Dendritic cell treated with granulocyte-macrophage colony-stimulating factor and Interleukin-4, amounts not matched to agents 40 ng/mL and 50 ng/mL, for 4 days (primary cell): Measurements from ENCODE around the gene PHOX2B.

Experiments used
- H3K27ac Mint-ChIP-seq: one replicate; pipeline ENCODE4 v1.8.0; 2022; ENCODE audit warnings: mild to moderate bottlenecking, mixed read lengths
- H3K27me3 Mint-ChIP-seq: one replicate; pipeline ENCODE4 v1.8.0; 2022; ENCODE audit warnings: mild to moderate bottlenecking, mixed read lengths
- H3K36me3 Mint-ChIP-seq: one replicate; pipeline ENCODE4 v1.8.0; 2022; ENCODE audit warnings: low read depth, mixed read lengths
- H3K4me1 Mint-ChIP-seq: one replicate; pipeline ENCODE4 v1.8.0; 2022; ENCODE audit warnings: low read depth, mixed read lengths
- H3K4me3 Mint-ChIP-seq: one replicate; pipeline ENCODE4 v1.8.0; 2022; ENCODE audit warnings: mild to moderate bottlenecking, moderate library complexity, mixed read lengths
- H3K9me3 Mint-ChIP-seq: one replicate; pipeline ENCODE4 v1.8.0; 2022; ENCODE audit warnings: mixed read lengths
- intact Hi-C: fragments of 100-400 bp; cut with micrococcal nuclease; formaldehyde crosslinking; loops from one replicate; pipeline ENCODE4 v1.15.0; 2022

PHOX2B gene

DNA sequence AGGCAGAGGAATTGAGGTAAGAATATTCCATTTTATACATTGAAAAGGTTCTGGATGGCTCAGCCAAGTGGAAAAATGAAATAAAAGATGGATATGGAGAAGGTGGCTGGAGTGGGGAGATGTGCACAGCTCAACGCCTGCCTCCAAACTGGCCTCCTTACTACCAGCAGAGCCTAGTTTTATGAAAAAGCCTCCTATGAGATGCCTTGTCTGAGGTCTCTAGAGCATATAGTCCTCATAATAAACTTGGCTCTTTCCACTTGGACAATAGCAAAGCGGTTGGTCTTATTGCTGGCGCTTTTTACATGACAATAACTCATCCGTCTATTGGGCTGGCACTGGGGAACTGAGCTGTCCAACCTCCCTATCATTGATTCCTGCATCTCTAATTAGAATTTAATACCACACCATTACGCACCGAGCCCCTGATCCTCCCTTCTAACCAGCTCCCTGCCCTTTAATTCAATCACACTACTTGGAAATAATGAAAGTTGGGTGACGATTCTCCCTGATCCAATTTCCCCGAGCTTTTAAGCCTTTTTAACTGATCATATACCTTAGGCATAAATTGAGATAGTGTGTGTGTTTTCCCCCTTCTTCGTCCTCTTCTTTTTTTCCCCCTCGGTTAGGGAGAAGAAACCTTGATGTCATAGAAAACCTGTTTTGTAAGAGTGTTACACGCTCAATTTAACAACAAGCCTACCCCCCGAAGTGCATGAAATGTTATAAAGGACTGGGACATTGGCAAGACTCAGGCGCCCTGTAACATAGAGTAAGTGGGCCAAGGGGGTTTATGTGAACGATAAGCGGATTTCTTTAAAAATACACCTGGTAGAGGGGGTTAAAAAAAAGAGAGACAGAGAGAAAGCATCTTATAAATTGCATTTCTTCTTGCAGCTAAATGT lies at the start of gene PHOX2B:
Gene PHOX2B (minus strand): TSS at position 155 of the 905 bp plus-strand sequence. CDS start 115 bp downstream, at position 40.
- Mint-ChIP-seq H3K4me3 (no peak within 1 kb of the TSS), H3K27me3 (peaks cover 89% of the 10 kb centered on the region), H3K36me3 (no peaks in the 10 kb centered on the region), H3K4me1 (no peaks in the 10 kb centered on the region), H3K27ac (no peak within 1 kb of the TSS), H3K9me3 (no peaks in the 10 kb centered on the region)
- intact Hi-C loops = no loop called here

DNA sequence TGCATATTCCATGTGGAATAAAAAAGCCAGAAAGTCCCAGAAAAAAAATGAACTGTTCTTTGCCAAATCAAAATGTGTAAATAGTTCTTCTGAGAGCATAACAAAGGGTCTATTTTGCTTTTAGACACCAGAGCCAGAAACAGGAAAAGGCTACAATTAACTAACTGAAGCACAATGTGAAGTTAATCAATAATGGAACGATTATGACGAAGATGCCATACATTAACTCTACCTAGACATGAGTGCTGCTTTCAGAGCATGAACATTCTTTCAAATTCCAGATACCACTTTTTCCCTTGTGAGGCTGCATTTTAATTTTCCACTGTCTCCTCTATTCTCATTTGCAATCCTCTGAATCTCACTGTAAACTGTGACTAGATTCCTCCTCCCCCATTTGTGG lies 48.7 kb upstream of the PHOX2B start:
- peaks cover under 1% of the 10 kb centered on the region for H3K4me1 Mint-ChIP-seq
- H3K27ac Mint-ChIP-seq = no peak overlapping the region
- H3K4me3 Mint-ChIP-seq = no peak overlapping the region
- no peaks in the 10 kb centered on the region for H3K36me3 Mint-ChIP-seq
- peaks cover 19% of the 10 kb centered on the region for H3K27me3 Mint-ChIP-seq
- no peaks in the 10 kb centered on the region for H3K9me3 Mint-ChIP-seq
- intact Hi-C loops = no loop called here

DNA sequence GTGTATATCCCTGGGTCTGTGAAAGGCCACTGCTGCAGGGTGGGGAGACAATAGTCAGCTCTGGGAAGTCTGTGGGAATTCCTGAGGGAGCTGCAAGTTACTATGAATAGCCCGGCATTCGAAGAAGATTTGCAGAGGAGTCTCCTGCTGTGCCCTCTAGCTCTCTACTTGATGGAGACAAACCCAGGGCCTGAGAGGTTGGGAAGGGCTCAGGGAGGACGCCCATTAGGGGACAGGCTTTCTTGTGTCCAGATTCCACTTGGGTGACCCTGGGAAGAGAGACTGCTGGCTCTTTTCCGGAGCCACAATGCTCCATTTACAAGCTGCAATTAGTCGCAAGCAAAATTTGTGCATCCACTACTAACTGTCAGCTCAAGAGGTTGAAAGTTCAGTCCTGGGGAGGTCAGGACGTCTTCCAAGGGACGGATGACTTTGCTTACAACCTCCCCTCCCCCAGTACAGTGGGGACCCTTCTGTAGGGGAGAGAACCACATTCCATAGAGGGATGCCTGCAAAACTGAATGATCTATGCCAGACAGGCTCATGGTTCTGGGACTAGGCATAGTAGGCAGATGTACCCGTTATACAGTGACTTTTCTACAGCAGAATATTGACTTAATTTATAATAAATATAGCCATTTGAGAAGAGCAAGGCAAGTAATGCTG lies 48.2 kb upstream of the PHOX2B start:
- Mint-ChIP-seq H3K4me1 (peaks cover 5% of the 10 kb centered on the region), H3K9me3 (no peaks in the 10 kb centered on the region), H3K36me3 (no peaks in the 10 kb centered on the region), H3K4me3 (no peak overlapping the region), H3K27ac (no peak overlapping the region), H3K27me3 (peaks cover 19% of the 10 kb centered on the region)
- intact Hi-C loops = no loop called here

DNA sequence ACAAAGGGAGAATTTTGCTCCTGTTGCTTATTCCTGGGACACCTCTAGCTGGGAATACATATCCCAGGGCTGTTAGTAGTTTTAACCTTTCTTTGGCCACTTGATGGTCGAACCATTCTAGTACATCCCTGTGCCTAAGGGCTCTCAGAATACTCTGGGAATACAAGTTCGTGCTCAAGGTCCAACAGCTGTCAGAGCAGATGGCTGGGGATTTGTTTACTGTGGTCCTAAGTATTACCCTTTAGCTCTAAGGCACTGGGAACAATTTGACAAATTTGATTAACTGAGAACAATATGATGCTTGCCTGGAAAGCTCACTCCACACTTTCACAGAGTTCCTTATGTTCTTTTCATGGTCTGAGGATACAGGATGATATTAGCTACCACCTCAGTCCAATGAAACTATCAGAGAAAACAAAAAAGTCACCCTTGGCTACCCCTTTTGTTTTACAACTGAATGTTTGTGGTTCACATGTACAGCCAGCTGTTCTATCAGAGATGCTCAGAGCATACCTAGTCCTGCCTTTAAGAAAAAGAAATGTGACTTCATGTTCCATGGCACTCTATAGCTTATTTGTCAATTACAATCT lies 47.4 kb upstream of the PHOX2B start:
- Mint-ChIP-seq H3K4me1 (peaks cover 5% of the 10 kb centered on the region), H3K27ac (no peak overlapping the region), H3K27me3 (peaks cover 21% of the 10 kb centered on the region), H3K36me3 (no peaks in the 10 kb centered on the region), H3K4me3 (no peak overlapping the region), H3K9me3 (no peaks in the 10 kb centered on the region)
- intact Hi-C loops = no loop called here

DNA sequence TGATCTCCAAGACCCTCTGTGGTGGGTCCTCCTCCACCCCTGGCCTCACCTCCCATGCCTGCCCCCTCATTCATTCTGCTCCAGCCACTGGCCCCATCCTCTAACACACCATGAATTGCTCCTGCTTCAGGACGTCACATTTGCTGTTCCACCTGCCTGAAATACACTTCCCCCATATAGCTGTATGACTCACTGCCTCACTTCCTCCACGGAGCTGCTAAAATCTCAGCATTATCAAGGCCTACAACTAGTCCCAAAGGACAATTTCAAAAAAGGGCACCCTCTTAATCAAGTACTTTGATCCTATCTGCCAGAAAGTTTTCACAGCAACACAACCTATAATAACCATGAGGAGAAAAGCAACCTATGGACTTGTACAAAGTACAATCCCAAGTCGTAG lies 43.6 kb upstream of the PHOX2B start:
- peaks cover 5% of the 10 kb centered on the region for H3K4me1 Mint-ChIP-seq
- peaks cover 21% of the 10 kb centered on the region for H3K27me3 Mint-ChIP-seq
- H3K4me3 Mint-ChIP-seq = no peak overlapping the region
- no peaks in the 10 kb centered on the region for H3K9me3 Mint-ChIP-seq
- no peak overlapping the region for H3K27ac Mint-ChIP-seq
- intact Hi-C loops = no loop called here
- H3K36me3 Mint-ChIP-seq = no peaks in the 10 kb centered on the region

DNA sequence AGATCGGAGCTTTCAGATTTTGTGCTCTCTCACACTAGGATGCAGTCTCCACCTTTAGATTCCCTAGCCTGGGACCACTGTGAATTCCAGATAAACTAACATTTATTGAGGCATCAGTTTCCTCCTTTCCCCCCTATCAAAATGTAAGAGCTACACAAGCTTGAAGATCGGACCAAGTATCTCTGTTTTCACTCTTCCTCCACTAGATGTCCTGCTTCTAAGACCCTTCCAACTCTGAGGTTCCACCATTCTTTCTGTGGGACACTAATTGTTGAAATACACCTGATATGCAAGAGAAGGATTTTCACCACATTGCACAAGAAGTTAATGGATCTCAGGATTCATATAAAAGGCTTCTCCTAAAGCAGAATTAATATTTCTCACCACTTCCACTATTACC lies 43.0 kb upstream of the PHOX2B start:
- Mint-ChIP-seq H3K27ac (no peak overlapping the region), H3K27me3 (peaks cover 21% of the 10 kb centered on the region), H3K36me3 (no peaks in the 10 kb centered on the region), H3K4me3 (no peak overlapping the region), H3K9me3 (no peaks in the 10 kb centered on the region), H3K4me1 (peaks cover 5% of the 10 kb centered on the region)
- intact Hi-C loops = no loop called here

DNA sequence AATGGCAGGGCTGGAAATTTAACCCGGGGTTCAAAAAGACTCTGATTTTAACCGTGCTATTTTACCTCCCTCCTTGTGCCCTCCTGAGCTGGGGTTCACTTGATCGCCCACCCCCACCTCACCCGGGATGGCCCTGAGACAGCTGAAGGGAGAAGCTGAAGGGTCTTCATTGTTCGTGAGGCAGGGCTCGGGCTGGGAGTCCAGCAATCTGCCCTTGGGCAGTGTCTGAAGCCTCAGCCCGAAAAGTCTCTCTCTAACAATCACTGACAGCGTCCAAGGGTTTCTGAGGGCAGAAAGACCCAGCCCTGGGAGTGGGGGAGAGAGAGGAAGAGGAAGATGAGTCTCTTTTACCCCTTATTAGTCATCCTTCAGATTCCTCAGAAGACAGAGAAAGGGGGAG lies 39.4 kb upstream of the PHOX2B start:
- Mint-ChIP-seq H3K9me3 (no peaks in the 10 kb centered on the region), H3K4me3 (no peak overlapping the region), H3K27me3 (peaks cover 10% of the 10 kb centered on the region), H3K36me3 (no peaks in the 10 kb centered on the region), H3K4me1 (peaks cover 5% of the 10 kb centered on the region), H3K27ac (no peak overlapping the region)
- intact Hi-C loops = no loop called here

DNA sequence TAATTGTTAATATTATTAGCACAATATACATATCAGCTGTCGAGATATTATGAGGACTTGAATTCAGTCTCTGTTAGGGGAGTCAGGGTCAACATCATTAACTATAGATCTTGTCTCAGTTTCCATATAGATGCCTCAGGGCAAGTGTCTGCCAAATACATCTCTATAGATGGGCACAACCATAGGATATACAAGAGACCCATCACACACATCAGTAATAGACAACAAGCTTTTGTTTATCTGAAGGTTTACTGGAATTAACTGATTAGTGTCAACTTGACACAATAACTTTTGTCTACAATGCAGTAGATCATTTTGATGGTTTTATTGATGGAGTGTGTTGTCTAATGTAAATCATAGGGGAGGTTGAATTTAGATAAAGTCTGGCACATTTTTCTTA lies 37.1 kb upstream of the PHOX2B start:
- Mint-ChIP-seq H3K9me3 (no peaks in the 10 kb centered on the region), H3K4me1 (no peaks in the 10 kb centered on the region), H3K36me3 (no peaks in the 10 kb centered on the region), H3K4me3 (no peak overlapping the region), H3K27me3 (peaks cover 8% of the 10 kb centered on the region), H3K27ac (no peak overlapping the region)
- intact Hi-C loops = no loop called here

DNA sequence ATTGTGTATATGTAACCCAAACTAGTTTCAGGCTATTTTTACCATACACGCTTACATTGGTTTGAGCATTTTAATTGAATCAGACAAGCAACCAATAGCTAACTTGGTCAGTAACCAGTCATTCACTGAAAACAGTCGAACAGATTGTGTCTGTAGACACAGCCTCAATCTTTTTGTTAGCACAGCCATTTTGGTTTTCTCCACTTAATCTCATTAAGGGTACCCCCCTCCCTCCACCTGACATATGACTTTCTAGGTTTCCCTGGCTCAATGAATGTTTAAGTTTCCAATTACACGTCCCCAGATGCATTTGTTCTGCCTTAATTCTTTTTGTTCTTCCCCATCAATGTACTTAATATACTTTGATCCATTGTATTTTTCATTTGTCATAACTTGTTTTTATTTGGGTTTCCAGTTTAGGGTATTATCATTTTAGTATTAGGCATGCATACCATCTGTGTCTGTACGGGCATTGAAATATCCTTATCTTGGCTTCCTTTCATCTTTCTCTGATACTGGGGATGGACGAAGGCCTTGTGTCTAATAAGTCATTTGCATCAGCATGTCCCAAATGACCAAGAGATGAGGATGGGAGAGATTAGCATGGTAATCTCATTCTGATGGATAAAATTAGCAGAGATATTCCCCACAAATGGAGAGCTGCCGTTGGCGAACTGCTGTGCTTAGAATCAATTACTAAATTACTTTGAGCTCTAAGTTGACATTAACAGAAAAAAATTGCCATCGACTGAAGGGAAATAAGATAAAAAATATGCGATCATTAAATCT lies 35.9 kb upstream of the PHOX2B start:
- Mint-ChIP-seq H3K4me3 (no peak overlapping the region), H3K4me1 (no peaks in the 10 kb centered on the region), H3K27ac (no peak overlapping the region), H3K9me3 (no peaks in the 10 kb centered on the region), H3K36me3 (no peaks in the 10 kb centered on the region), H3K27me3 (peaks cover 8% of the 10 kb centered on the region)
- intact Hi-C loops = no loop called here

DNA sequence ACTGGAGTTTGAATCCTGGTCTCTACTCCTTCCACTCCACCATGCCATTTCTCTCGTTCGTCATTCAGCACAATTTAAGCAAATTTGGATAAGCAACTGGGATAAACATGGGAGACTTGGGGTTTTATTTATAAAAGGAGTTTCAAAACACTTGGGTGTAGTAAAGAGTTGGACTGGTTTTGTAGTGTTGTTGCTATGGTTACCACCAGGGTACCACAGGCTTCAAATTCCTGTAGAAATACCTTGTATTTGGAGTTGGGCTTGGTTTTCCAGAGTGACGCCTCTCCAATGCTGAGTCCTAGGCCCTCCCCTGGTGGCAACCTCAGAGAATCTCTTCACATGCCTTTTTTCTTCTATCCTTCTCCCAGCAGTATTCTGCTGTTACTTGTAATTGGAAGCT lies 27.9 kb upstream of the PHOX2B start:
- Mint-ChIP-seq H3K4me1 (no peaks in the 10 kb centered on the region), H3K9me3 (no peaks in the 10 kb centered on the region), H3K27me3 (peaks cover 1% of the 10 kb centered on the region), H3K36me3 (no peaks in the 10 kb centered on the region), H3K27ac (no peak overlapping the region), H3K4me3 (no peak overlapping the region)
- intact Hi-C loops = loop anchor here (5.0 kb wide), 1 partner anchor 194 kb away; no protein-coding TSS in a partner anchor

DNA sequence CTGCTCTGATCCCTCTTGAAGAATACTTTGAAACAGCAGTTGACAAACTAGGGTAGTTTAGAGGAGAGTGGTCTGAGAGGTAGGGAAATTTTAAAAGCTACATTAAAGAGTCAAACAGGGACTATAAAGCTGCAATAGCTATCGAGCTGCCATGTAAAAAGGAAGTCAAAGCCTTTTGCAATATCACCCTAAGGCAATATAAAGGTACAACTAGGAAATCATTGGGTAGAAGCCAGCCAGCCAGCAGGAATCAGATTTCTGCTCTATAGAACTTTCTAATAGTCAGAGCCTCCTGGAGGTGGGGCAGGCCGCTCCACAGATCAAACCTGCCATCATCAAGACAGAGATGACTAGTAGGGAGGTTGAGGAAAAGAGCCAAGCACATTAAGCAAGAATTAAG lies 15.2 kb upstream of the PHOX2B start:
- peaks cover 19% of the 10 kb centered on the region for H3K27me3 Mint-ChIP-seq
- H3K36me3 Mint-ChIP-seq = no peaks in the 10 kb centered on the region
- no peak overlapping the region for H3K27ac Mint-ChIP-seq
- H3K4me1 Mint-ChIP-seq = no peaks in the 10 kb centered on the region
- intact Hi-C loops = no loop called here
- H3K4me3 Mint-ChIP-seq = no peak overlapping the region
- no peaks in the 10 kb centered on the region for H3K9me3 Mint-ChIP-seq

DNA sequence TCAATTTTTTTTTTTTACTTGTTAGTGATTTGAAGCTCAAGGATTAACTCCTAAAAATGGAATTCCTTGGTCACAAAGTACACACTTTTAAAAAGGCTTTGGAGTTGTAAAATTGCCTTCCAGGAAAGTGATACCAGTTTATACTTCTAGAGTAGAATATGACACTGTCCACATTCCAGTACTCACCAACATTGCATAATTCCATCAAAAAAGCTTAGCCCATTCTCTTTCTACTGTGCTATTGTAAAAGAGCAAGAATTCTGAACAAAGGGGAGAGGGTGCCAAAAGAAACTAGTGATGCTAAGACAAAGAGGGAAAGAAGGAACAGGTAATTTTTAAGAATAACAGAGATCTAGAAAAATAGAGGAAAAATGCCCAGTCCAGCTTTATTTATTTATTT lies 10.4 kb upstream of the PHOX2B start:
- Mint-ChIP-seq H3K27me3 (peaks cover 42% of the 10 kb centered on the region), H3K4me1 (no peaks in the 10 kb centered on the region), H3K27ac (no peak overlapping the region), H3K36me3 (no peaks in the 10 kb centered on the region), H3K9me3 (no peaks in the 10 kb centered on the region), H3K4me3 (no peak overlapping the region)
- intact Hi-C loops = no loop called here

DNA sequence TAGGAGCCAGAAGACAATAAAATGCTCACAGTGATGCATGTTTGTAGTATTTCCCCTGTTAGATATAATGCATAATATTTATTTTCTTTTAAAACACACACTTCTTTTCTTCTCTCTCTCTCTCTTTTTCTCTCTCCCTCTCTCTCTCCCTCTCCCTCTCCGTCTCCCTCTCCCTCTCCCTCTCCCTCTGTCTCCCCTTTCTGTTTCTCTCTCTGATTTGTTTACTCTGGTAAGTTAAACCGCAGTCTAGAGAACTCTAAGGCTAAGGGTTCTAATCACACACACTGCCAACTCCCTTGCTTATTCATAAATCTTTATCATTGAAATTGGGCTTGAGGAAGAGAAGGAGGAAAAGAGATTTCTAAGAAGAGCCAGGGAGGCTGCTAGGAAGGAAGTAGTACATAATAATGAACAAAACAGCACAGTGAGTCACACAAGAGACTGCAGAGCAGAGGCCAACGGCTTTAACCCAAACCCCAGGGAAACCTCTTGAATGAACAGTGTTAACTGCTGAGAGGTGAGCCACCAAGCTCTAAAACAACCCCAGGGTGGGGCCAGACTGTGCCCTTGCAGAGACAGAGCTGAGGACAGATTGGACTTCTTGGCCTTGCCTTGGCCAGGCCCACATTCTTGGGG lies 9.1 kb upstream of the PHOX2B start:
- H3K4me3 Mint-ChIP-seq = no peak overlapping the region
- intact Hi-C loops = no loop called here
- H3K27ac Mint-ChIP-seq = no peak overlapping the region
- peaks cover 52% of the 10 kb centered on the region for H3K27me3 Mint-ChIP-seq
- H3K4me1 Mint-ChIP-seq = no peaks in the 10 kb centered on the region
- no peaks in the 10 kb centered on the region for H3K9me3 Mint-ChIP-seq
- no peaks in the 10 kb centered on the region for H3K36me3 Mint-ChIP-seq
